MCF 10A (cell line): ENCODE results near the gene CAND2. TPM values are rescaled to one million over a fixed set of nuclear protein-coding genes. Genes with fewer than 3 reads are reported as not detected.

ENCODE experiments used
- BruUV-seq: library from RNA; stranded (reverse); fragments of 400-500 nt; replicated peaks from 2 replicates; lab custom pipeline; 2021; lab: Mats Ljungman, UMichigan
- CTCF ChIA-PET: fragments of 300-600 bp; sonication (Branson Sonifier 250); formaldehyde crosslinking; extraction: SDS; loops from one replicate; lab custom pipeline; 2021; ENCODE audit warnings: antibody characterized with exemption, inconsistent platforms; lab: Yijun Ruan, JAX
- POLR2A ChIA-PET: fragments of 300-600, 350-650 bp; sonication (Branson Sonifier 250); formaldehyde crosslinking; extraction: SDS; loops from one replicate; lab custom pipeline; 2020; ENCODE audit warnings: antibody characterized with exemption, inconsistent platforms; lab: Yijun Ruan, JAX
- DNase-seq: peaks from one replicate; pipeline ENCODE4 v3.0.0-alpha.2; 2018; ENCODE audit not compliant: unreplicated experiment
- H3K27ac Mint-ChIP-seq: one replicate; pipeline ENCODE4 v1.8.0; 2022; ENCODE audit warnings: mild to moderate bottlenecking, low read depth, mixed read lengths; ENCODE audit not compliant: unreplicated experiment
- H3K27me3 Mint-ChIP-seq: one replicate; pipeline ENCODE4 v1.8.0; 2022; ENCODE audit warnings: mixed read lengths; ENCODE audit not compliant: insufficient read depth, unreplicated experiment
- H3K36me3 Mint-ChIP-seq: one replicate; pipeline ENCODE4 v1.8.0; 2022; ENCODE audit warnings: mild to moderate bottlenecking, moderate library complexity, mixed read lengths; ENCODE audit not compliant: insufficient read depth, unreplicated experiment
- H3K4me1 Mint-ChIP-seq: one replicate; pipeline ENCODE4 v1.8.0; 2022; ENCODE audit warnings: mixed read lengths; ENCODE audit not compliant: insufficient read depth, unreplicated experiment
- H3K4me3 Mint-ChIP-seq: one replicate; pipeline ENCODE4 v1.8.0; 2022; ENCODE audit warnings: mild to moderate bottlenecking, moderate library complexity, mixed read lengths; ENCODE audit not compliant: unreplicated experiment
- H3K9me3 Mint-ChIP-seq: one replicate; pipeline ENCODE4 v1.8.0; 2022; ENCODE audit warnings: mixed read lengths; ENCODE audit not compliant: unreplicated experiment
- intact Hi-C: fragments of 100-400 bp; cut with micrococcal nuclease; formaldehyde crosslinking; loops from 2 replicates; pipeline ENCODE4 v1.14.1; 2022
- total RNA-seq: library from RNA; stranded (reverse); gene quantifications from 2 replicates; pipeline ENCODE4 v1.2.3, GENCODE V29; 2022
- TF ChIP-seq, protein P1 (sequence below): fragments of 200-600 bp; IDR thresholded peaks from one replicate; pipeline ENCODE4 v1.8.0; 2022; ENCODE audit warnings: antibody characterized with exemption, mild to moderate bottlenecking; ENCODE audit not compliant: unreplicated experiment

The CAND2 gene
- total RNA-seq, 1 experiment from 2014 or later: not detected

DNA sequence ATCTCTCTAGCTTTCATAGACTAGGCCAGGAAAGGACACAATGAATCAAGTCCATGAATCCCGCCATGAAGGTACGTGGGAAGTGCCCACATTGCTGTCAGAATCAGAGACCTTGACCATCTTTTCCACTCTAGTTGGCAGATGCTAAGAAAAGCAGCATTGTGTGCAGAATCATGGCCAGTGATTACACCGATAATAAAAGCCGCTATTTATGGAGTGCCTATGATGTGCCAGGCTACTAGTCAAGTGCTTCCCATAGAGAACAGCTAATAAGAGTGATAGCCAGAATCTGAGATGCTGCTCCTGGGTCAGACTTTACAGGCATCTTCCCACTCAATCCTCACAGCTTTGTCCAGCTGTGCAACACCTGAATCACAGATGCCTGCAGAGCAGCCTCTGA is 58.1 kb downstream of the CAND2 start:
- Mint-ChIP-seq H3K27me3 (peaks cover 19% of the 10 kb centered on the region), H3K27ac (no peak overlapping the region), H3K36me3 (no peaks in the 10 kb centered on the region), H3K9me3 (no peaks in the 10 kb centered on the region), H3K4me1 (no peaks in the 10 kb centered on the region), H3K4me3 (no peak overlapping the region)
- intact Hi-C loops: no loop called here
- TF ChIP-seq, protein P1, sequence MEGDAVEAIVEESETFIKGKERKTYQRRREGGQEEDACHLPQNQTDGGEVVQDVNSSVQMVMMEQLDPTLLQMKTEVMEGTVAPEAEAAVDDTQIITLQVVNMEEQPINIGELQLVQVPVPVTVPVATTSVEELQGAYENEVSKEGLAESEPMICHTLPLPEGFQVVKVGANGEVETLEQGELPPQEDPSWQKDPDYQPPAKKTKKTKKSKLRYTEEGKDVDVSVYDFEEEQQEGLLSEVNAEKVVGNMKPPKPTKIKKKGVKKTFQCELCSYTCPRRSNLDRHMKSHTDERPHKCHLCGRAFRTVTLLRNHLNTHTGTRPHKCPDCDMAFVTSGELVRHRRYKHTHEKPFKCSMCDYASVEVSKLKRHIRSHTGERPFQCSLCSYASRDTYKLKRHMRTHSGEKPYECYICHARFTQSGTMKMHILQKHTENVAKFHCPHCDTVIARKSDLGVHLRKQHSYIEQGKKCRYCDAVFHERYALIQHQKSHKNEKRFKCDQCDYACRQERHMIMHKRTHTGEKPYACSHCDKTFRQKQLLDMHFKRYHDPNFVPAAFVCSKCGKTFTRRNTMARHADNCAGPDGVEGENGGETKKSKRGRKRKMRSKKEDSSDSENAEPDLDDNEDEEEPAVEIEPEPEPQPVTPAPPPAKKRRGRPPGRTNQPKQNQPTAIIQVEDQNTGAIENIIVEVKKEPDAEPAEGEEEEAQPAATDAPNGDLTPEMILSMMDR: no peak
- BruUV-seq: no TSS peak
- ChIA-PET CTCF (interaction anchor here (2.2 kb wide), 1 partner anchor 12 kb away, joined by 6 read pairs; no protein-coding TSS in a partner anchor), POLR2A (no interaction called here)
- DNase-seq: no peak

GRCh38 chr3:12856626-12857025 is 60.1 kb downstream of the CAND2 start:
- Mint-ChIP-seq H3K4me1 (no peaks in the 10 kb centered on the region), H3K27ac (no peak overlapping the region), H3K27me3 (peaks cover 19% of the 10 kb centered on the region), H3K4me3 (no peak overlapping the region), H3K36me3 (no peaks in the 10 kb centered on the region), H3K9me3 (no peaks in the 10 kb centered on the region)
- POLR2A ChIA-PET: interaction anchor here (1.0 kb wide), 1 partner anchor 15 kb away, joined by 3 read pairs; no protein-coding TSS in a partner anchor
- no TSS peak for BruUV-seq
- CTCF ChIA-PET: interaction anchor here (1.1 to 2.2 kb wide), 2 partner anchors 14 to 36 kb away, joined by 3 to 6 read pairs; no protein-coding TSS in a partner anchor
- intact Hi-C loops: no loop called here
- no peak for DNase-seq
- TF ChIP-seq, protein P1: no peak

GRCh38 chr3:12859840-12860239 is 63.4 kb downstream of the CAND2 start:
- H3K36me3 Mint-ChIP-seq: no peaks in the 10 kb centered on the region
- peaks cover 11% of the 10 kb centered on the region for H3K27me3 Mint-ChIP-seq
- no peak overlapping the region for H3K4me3 Mint-ChIP-seq
- ChIA-PET CTCF (interaction anchor here (1.4 kb wide), 1 partner anchor 18 kb away, joined by 3 read pairs; the partner anchor contains the start of gene RPL32), POLR2A (no interaction called here)
- no peak overlapping the region for H3K27ac Mint-ChIP-seq
- intact Hi-C loops: loop anchor here (10.0 kb wide), 1 partner anchor 795 kb away; no protein-coding TSS in a partner anchor
- DNase-seq: no peak
- H3K9me3 Mint-ChIP-seq: peaks cover 4% of the 10 kb centered on the region
- TF ChIP-seq, protein P1: no peak
- H3K4me1 Mint-ChIP-seq: no peaks in the 10 kb centered on the region
- BruUV-seq: no TSS peak

DNA sequence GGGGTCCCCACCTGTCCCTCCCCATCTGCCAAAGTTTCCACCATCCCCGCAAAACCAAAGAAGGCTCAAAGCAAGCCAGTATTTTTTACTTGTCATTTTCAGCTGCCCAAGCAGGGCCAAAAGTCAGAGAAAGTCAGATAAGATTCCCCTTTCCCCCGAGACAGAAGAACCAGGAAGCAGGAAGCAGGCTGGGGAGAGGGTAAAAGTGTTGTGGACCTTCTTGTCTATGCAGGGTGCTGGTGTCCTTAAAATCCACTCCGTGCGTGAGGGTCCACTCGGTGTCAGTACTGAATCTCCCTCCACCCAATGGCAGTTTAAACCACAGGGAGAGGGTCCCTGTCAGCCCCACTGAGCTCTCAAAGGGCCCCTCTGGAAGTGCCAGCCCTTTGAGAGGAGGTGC is 65.1 kb downstream of the CAND2 start:
- CTCF ChIA-PET: interaction anchor here (1.2 kb wide), 1 partner anchor 20 kb away, joined by 4 read pairs; the partner anchor contains the start of gene RPL32
- H3K27me3 Mint-ChIP-seq: peaks cover 13% of the 10 kb centered on the region
- POLR2A ChIA-PET: no interaction called here

More for the DNA sequence above, 65.1 kb downstream of the CAND2 start:
- H3K4me1 Mint-ChIP-seq: no peaks in the 10 kb centered on the region
- no TSS peak for BruUV-seq
- TF ChIP-seq, protein P1: no peak
- H3K4me3 Mint-ChIP-seq: no peak overlapping the region
- H3K27ac Mint-ChIP-seq: no peak overlapping the region
- DNase-seq: no peak
- H3K36me3 Mint-ChIP-seq: no peaks in the 10 kb centered on the region
- peaks cover 18% of the 10 kb centered on the region for H3K9me3 Mint-ChIP-seq
- intact Hi-C loops: loop anchor here (10.0 kb wide), 1 partner anchor 793 kb away; no protein-coding TSS in a partner anchor
